SK-N-SH treated with all-trans-retinoic acid at 6 μM for 48 hours (cell line): Measurements from ENCODE around the gene CHRD.

Experiments used
- CREB5 ChIP-seq: fragments of 250-450 bp; sonication (Bioruptor Pico); IDR thresholded peaks from 2 replicates; pipeline ENCODE4 v1.5.1; 2020; ENCODE audit warnings: low read depth, mild to moderate bottlenecking, moderate library complexity
- CSRNP3 ChIP-seq: fragments of 250-450 bp; sonication (Bioruptor Pico); IDR thresholded peaks from 2 replicates; pipeline ENCODE4 v1.5.1; 2021; ENCODE audit warnings: mild to moderate bottlenecking, moderate library complexity
- ESRRG ChIP-seq: fragments of 250-450 bp; sonication (Bioruptor Pico); IDR thresholded peaks from 2 replicates; pipeline ENCODE4 v1.6.1; 2021; ENCODE audit warnings: mild to moderate bottlenecking
- ZFP3 ChIP-seq: fragments of 250-450 bp; sonication (Bioruptor Pico); IDR thresholded peaks from 2 replicates; pipeline ENCODE4 v1.5.0; 2020; ENCODE audit warnings: mild to moderate bottlenecking, moderate library complexity
- ZNF565 ChIP-seq: fragments of 450-650 bp; formaldehyde crosslinking; conservative IDR thresholded peaks from 2 replicates; pipeline ENCODE4 v1.5.0; 2020; ENCODE audit warnings: low read depth, mild to moderate bottlenecking, moderate library complexity

- TF ChIP-seq CSRNP3 (CRISPR knock-in tag) (no peak), CREB5 (CRISPR knock-in tag) (no peak), ESRRG (CRISPR knock-in tag) (no peak), ZNF565 (CRISPR knock-in tag) (no peak), ZFP3 (no peak)
Observed at GRCh38 chr3:184341925-184342324, 37.9 kb upstream of the CHRD start.
